Thoracic aorta (tissue), 2 donors: Measurements from ENCODE around the gene STAT6. TPM values are rescaled to one million over a fixed set of nuclear protein-coding genes. Genes with fewer than 3 reads are reported as not detected.

Source experiments
- ATAC-seq: fragments of 150-250 bp; one replicate; pipeline ENCODE4 v1.8.0; 2017; ENCODE audit warnings: low read depth; ENCODE audit not compliant: insufficient number of reproducible peaks, low FRiP score
- DNase-seq: peaks from one replicate; pipeline ENCODE4 v3.0.0-alpha.2; 2020; ENCODE audit warnings: low spot score
- H3K27ac ChIP-seq, 2 donors: fragments of 200-600 bp; sonication (generic); 1 replicate in 1 of 2; 2 replicates in 1 of 2; pipeline ENCODE4 v1.5.1; 2016; ENCODE audit warnings: mild to moderate bottlenecking in 2 of 2, moderate library complexity in 2 of 2
- H3K27me3 ChIP-seq: fragments of 200-600 bp; sonication (generic); replicated peaks from 2 replicates; pipeline ENCODE4 v1.6.0; 2016; ENCODE audit warnings: mild to moderate bottlenecking; ENCODE audit not compliant: insufficient read depth
- H3K36me3 ChIP-seq: fragments of 200-600 bp; sonication (generic); one replicate; pipeline ENCODE4 v1.5.1; 2016
- H3K4me1 ChIP-seq, 2 donors: fragments of 200-600 bp; sonication (generic); 1 replicate in 1 of 2; 2 replicates in 1 of 2; pipeline versions ENCODE4 v1.5.1 to v1.6.0; 2016; ENCODE audit warnings: low read depth in 2 of 2, mild to moderate bottlenecking in 1 of 2; ENCODE audit not compliant: control insufficient read depth in 1 of 2
- H3K4me3 ChIP-seq: fragments of 200-600 bp; sonication (generic); 2 replicates; pipeline ENCODE4 v1.5.1; 2016; ENCODE audit warnings: mild to moderate bottlenecking
- H3K9me3 ChIP-seq: fragments of 200-600 bp; sonication (generic); 2 replicates; pipeline ENCODE4 v1.5.1; 2016
- total RNA-seq, 2 donors: library from RNA; depleted of rRNA; stranded (reverse); fragments of >200 nt; gene quantifications; one replicate each; pipeline versions ENCODE4 v1.1.0 to v1.2.3, GENCODE V29; 2016
- TF ChIP-seq, protein P1 (sequence below): fragments of 200-600 bp; sonication (generic); IDR thresholded peaks from one replicate; pipeline ENCODE4 v1.5.1; 2019; ENCODE audit warnings: antibody characterized with exemption

STAT6 gene
- total RNA-seq, 2 donors from 2014 or later: 133 to 185 TPM

GRCh38 chr12:57133916-57134315 is 22.8 kb upstream of the STAT6 start:
- ATAC-seq (no peak), DNase-seq (no peak)
- H3K4me1 ChIP-seq: peaks cover 74 to 88% of the 10 kb centered on the region in 2 donors
- peak overlapping the region; percentile 94 for H3K4me3 ChIP-seq
- TF ChIP-seq, protein P1, sequence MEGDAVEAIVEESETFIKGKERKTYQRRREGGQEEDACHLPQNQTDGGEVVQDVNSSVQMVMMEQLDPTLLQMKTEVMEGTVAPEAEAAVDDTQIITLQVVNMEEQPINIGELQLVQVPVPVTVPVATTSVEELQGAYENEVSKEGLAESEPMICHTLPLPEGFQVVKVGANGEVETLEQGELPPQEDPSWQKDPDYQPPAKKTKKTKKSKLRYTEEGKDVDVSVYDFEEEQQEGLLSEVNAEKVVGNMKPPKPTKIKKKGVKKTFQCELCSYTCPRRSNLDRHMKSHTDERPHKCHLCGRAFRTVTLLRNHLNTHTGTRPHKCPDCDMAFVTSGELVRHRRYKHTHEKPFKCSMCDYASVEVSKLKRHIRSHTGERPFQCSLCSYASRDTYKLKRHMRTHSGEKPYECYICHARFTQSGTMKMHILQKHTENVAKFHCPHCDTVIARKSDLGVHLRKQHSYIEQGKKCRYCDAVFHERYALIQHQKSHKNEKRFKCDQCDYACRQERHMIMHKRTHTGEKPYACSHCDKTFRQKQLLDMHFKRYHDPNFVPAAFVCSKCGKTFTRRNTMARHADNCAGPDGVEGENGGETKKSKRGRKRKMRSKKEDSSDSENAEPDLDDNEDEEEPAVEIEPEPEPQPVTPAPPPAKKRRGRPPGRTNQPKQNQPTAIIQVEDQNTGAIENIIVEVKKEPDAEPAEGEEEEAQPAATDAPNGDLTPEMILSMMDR: no peak
- no peaks in the 10 kb centered on the region for H3K27me3 ChIP-seq
- H3K27ac ChIP-seq: peak overlapping the region; percentile 80 to 99
- H3K9me3 ChIP-seq: no peaks in the 10 kb centered on the region
- peaks cover 8% of the 10 kb centered on the region for H3K36me3 ChIP-seq

DNA sequence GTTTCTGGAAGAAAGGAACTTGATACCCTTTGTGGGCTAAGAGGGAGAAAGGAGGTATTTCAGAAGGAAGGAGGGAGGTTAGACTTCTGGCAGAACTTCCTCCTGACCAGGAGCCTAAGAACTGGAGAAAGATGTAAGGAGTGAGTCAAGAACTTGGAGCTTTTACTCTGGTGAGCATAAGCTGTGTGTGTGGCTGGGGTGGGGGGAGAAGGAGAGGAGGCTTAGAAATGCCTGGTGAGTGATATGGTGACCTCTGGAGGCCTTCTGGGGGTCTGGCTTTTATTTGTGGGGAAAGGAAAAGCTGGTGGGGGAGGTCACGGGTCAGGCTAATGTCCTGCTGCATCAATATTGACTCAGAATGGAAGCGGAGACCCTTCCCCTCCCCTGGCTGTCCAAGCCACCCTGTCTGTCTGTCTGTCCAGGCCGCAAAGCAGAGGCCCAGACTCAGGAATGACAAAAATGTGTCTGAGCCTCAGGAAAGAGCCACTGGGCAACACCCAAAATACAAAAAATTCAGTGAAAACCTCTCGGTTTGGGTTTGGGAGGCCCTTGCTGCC is 21.9 kb upstream of the STAT6 start:
- Histone ChIP-seq H3K4me3 (peak overlapping the region; percentile 94), H3K9me3 (no peaks in the 10 kb centered on the region), H3K36me3 (no peaks in the 10 kb centered on the region), H3K27ac (peak overlapping the region; percentile 80 to 99), H3K27me3 (no peaks in the 10 kb centered on the region), H3K4me1 (peaks cover 67 to 80% of the 10 kb centered on the region in 2 donors)
- TF ChIP-seq, protein P1: no peak
- DNase-seq (no peak), ATAC-seq (no peak)

DNA sequence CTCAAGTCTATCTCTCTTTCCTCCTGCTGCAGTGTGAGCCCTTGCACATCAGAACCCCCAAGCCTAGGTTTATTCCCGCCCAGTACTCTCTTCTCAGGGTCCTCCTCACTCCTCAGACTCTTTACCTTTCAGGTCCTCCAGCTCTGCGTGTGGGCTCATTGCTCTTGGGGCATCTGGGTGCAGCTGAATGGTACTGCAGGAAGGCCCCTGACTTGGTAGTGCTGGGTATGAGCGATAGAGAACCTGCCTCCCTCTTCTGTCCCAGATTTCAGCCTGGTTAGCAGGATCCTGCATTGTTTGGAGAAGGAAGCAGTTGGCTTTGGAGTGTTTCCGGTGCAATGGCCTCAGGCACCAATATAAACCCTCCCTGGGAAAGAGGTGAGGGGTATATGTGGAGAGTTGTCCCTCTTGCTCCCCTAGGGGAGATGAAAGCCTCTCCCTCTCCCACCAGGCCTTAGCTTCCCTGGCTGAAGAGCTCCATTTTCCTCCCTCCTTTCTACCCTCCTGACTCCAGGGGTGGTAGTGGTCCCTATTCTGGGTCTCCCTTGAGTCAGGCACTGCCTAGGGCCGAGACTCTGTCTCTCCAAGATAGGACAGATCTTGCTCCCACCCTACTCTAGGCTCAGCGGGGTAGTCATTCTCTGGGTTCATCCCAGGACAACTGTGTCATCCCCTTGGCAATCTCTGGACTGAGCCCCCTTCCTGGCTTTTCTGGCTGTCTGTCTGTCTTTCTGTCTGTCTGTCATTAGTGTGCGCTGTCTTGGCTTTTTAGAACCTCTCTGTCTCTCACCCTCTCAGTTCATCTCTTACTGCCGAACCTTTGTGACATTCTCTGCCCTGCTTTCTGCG is 21.0 kb upstream of the STAT6 start:
- H3K9me3 ChIP-seq: no peaks in the 10 kb centered on the region
- TF ChIP-seq, protein P1: no peak
- H3K4me1 ChIP-seq: peaks cover 65 to 72% of the 10 kb centered on the region in 2 donors
- DNase-seq (no peak), ATAC-seq (no peak)
- no peaks in the 10 kb centered on the region for H3K27me3 ChIP-seq
- no peaks in the 10 kb centered on the region for H3K36me3 ChIP-seq
- peak overlapping the region; percentile 94 for H3K4me3 ChIP-seq
- H3K27ac ChIP-seq: peak overlapping the region; percentile 80 to 99

DNA sequence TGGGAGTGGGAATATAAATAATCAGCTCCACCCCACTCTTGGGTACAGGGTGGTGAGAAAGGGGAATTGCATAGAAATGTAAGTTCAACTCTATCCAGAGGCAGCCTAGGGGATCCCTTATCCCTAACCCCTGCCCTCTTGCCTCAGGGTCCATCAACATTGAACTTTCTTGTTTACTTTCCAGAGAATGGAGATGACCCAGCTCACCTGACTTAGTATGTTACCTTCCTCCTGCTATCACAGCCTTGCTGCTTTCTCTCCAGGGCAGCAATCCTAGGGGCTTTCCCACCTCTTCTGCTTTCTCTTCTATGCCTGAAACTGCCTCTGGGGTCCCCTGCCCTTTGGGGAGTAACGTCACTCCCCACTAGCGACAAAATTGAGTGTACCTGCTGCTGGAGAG is 19.8 kb upstream of the STAT6 start:
- DNase-seq (no peak), ATAC-seq (no peak)
- Histone ChIP-seq H3K36me3 (no peaks in the 10 kb centered on the region), H3K27me3 (no peaks in the 10 kb centered on the region), H3K9me3 (no peaks in the 10 kb centered on the region), H3K4me3 (peak overlapping the region; percentile 94), H3K4me1 (peaks cover 59 to 68% of the 10 kb centered on the region in 2 donors), H3K27ac (peak overlapping the region; percentile 80 to 99)
- TF ChIP-seq, protein P1: no peak

GRCh38 chr12:57129889-57130288 is 18.7 kb upstream of the STAT6 start:
- TF ChIP-seq, protein P1: no peak
- no peak for ATAC-seq

More at GRCh38 chr12:57129889-57130288, 18.7 kb upstream of the STAT6 start:
- peaks cover 48 to 57% of the 10 kb centered on the region in 2 donors for H3K4me1 ChIP-seq
- peak overlapping the region; percentile 94 for H3K4me3 ChIP-seq
- H3K27me3 ChIP-seq: no peaks in the 10 kb centered on the region
- H3K9me3 ChIP-seq: no peaks in the 10 kb centered on the region
- H3K36me3 ChIP-seq: no peaks in the 10 kb centered on the region
- peak overlapping the region; percentile 80 to 99 for H3K27ac ChIP-seq
- no peak for DNase-seq
